Activated effector memory CD4-positive, alpha-beta T cell treated with anti-CD3 and anti-CD28 coated beads, Interleukin-2, amount 50 U/mL, for 16 hours (primary cell): ENCODE data around the gene CD300E.
"Not testable (repeated sequence)": the region's sequence is repeated elsewhere in the genome, so short reads cannot be mapped to it uniquely, and the experiment has no call there.

Experiments used
- DNase-seq: peaks from one replicate; pipeline ENCODE4 v3.0.0-alpha.2; 2020

The CD300E gene, protein sequence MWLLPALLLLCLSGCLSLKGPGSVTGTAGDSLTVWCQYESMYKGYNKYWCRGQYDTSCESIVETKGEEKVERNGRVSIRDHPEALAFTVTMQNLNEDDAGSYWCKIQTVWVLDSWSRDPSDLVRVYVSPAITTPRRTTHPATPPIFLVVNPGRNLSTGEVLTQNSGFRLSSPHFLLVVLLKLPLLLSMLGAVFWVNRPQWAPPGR

DNA sequence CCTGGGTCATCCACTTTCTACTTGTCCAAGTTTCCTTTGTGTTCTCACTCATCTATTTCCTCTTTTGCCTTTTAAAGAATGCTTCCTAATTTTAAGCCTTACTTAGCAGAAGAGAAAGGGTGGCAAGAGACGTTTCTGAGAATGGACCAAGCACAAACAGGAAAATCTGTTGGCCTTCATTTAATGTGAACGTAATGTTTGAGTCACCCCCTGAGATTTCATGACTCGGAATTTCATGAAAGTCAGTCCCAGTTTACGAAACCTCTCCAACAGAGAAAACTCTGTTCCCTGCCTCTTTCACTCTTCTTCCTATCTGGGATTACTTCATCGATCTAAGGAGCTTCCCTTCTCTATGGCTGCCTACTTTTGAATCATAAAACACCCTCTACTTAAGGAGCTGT lies at the start of gene CD300E:
CD300E (minus strand) TSS at position 46 of the 401 bp plus-strand sequence. CDS start 117 bp downstream, outside the sequence.
- no peak for DNase-seq

DNA sequence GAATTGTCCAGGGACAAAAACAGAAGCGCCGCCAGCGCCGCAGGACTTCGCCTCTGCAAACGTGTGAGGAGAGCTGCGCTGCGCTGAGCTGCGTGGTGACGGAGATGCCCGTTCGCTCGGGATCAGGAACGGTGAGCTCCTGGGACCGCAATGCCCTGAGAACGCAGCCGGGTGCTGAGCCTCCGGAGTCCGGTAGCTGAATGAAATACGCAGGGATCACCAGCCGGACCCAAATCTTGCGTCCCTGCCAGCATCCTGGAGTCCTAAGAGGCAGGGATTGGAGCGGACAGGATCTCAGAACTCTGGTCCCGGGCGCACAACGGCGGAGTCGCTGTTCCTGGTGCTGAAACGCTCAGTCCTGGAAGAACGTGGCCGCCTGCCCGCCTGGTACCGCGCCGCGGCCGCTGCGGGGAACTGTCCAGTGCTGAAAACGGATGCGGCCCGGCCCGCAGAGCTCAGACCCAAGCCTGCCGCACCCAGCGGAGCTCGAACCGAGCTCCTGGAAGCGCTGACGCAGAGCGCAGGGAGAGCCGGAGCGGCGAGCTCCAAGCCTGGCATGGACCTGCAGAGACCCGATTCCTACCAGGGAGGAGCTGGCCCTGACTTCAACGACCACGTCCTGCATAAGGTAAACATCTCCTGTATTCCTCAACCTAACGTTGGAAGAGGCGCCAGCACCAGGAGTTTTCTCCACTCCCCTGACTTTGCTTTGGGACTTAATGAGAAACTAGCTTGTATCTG lies 47.7 kb upstream of the CD300E start:
- DNase-seq, result peak; percentile 87

DNA sequence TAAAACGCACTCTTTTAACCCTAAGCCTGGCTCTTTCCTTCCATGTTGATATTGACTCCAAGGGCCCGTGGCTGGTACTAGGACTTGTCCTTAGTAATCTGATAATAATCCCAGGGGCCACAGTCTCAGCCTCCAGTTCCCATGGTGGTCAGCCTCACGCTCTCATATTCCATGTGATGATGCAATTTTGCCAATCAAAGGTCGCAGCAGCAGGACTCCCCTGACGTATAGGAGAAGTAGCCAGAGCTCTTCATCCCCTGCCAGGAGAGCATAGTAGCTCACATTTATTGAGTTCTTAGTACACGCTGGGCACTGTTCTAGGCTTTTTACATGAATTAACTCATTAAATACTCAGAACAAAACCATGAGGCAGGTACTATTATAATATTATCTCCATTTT lies 46.8 kb upstream of the CD300E start:
- peak; percentile 21 for DNase-seq

DNA sequence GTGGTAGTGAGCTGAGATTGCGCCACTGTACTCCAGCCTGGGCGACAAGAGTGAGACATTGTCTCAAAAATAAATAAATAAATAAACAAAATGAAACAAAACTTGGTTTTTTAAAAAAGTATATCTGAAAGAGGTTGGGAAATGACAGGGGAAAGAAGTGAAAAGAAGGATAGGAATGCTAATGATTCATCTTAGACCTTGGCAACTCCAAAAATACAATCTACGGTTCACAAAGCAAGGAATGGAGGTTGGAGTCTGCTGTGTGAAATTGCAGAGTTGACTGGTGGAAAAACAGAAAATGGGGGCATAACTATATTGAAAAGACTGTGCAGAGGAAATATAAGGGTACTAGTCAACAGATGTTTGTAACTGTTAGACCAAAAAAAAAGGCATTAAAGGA lies 40.0 kb upstream of the CD300E start:
- DNase-seq, result no peak

DNA sequence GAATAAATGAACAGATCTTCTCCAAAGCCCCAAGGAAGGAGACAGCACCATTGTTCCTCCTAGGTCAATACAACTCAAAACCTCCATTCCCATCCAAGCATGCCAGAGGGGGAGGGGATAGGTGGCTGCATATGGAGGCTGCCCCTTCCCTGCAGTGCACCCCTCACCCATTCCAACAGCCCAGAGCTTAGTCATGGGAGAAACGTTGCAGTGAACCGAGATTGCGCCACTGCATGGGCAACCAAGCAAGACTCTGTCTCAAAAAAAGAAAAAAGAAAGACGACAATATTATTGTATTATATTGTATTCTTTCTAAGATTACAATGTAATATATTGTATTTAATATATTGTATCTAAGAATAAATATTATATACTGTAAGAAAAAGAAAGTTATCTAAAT lies 36.4 kb upstream of the CD300E start:
- DNase-seq, result peak; percentile 4

DNA sequence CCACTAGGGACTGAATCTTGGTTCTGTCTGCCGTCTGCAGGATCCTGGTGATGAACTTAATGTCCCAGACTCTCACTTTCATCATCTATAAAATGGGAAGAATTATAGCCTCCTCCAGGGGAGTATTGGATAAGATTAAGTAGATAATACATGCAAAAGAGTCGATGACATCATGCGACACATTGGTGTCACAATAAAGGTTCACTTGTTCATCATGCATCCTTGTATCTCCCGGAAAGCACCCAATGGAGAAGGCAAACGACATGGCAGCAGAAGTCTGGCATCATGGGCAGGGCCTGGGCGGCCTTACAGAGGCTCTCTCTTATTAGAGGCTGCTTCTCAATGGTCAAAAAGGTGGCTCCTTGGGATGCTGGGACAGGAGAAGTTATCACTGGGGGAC lies 35.1 kb upstream of the CD300E start:
- no peak for DNase-seq

DNA sequence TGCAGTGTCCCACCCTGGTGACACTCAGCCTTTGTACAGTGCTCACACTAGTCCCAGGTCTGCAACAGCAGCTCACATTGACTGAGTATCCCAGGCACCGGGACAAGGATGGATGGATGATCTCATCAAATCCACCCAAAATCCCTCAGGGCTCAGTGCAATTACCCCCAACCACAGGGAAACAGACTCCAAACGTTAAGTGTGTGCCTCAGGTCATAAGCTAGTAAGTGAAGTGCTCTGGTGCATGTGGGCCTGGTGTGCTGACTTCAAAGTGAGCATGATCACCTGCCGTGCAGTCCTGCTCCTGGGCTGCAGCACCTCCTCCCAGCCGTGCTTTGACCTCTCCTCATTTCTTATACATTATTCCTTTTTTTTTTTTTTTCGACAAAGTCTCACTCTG lies 31.2 kb upstream of the CD300E start:
- no peak for DNase-seq

DNA sequence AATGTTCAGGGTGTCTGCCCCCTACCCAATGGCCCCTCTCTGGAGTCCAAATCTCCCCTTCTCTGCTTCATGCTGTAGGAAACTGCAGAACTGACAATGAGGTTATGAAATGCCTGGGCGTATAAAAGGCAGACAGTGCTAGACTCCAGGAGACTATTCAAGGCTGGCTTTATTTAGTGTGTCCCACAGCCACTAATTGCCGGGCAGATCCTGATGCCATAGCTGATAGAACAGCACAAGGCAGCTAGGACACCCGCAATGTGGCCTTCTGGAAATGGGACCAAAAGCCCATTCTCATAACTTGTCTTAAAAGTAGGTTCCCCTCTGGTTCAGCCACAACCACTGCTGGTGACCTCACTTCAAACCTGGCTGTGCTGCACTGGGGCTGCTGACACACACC lies 28.5 kb upstream of the CD300E start:
- peak; percentile 31 for DNase-seq

DNA sequence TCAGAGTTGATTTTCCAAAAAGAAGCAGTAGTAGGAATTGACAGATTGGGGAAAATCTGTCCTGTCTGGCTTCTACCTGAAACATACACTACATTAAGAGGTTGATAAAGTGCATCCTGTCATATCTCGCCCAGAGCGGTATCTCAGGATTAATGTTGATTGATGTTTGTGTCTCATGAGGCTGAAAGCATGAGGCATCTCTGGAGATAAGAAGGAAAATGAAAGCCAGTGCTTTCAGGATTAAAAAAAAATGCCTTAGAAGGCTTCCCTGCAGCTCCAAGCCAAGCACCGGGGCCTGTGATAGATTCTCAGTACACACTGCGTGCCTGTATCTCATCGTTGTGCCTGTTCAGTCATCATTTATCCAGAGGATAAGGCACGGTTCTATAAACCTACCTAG lies 26.4 kb upstream of the CD300E start:
- no peak for DNase-seq

DNA sequence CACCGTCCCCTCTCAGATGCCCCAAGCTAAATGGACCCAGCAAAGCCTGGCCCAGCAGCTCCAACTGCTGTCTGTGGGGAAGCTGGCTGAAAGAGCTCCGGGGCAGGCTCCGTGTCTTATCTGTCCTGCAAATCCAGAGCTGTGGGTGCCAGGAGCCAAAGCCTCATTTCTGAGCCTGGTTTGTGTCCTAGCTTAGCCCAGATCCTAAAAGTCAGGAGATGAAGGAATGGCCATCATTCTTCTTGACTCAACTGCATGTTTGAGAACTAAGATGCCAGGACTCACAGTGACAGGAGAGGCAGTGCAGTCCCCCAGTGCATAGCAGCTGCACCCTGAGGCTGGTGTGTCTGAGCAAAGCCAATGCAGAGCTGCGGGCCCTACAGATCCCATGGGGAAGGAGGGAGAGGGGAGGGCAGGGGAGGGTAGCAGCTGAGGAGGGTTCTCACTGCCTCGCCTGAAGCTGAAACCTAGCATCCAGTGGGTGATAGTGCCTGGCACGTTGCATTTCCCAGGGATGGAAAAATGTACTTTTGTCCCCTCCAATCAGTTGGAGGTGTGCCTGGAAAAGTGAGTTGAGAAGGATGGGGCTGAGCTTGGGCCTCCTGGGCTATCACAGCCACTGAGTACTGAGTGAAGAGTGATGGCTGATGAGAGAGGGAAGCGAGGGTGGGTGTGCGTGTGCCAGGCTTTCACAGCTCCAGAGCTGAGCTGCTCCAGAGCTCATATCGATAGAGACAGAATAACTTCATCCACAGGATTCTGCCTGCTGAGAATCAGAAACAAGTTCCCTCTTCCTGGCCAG lies 24.5 kb upstream of the CD300E start:
- no peak for DNase-seq

DNA sequence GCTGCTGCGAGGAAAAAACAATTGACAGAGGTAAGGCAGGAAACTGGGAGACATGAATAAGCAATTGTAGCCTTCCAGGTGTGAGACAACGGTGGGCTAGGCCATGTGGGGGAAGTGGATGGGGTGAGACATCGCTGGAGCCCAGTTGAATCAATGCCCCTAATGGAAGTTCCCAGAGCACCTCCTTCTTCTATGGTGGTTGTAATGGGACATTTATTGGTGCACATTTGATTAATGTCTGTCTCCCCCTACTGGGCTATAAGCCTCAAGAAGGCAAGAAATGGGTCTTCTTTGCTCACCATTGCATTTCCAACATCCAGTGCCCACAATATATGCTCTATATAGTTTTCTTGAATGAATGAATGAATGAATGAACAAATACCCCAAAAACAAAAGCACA lies 22.7 kb upstream of the CD300E start:
- DNase-seq, result no peak

DNA sequence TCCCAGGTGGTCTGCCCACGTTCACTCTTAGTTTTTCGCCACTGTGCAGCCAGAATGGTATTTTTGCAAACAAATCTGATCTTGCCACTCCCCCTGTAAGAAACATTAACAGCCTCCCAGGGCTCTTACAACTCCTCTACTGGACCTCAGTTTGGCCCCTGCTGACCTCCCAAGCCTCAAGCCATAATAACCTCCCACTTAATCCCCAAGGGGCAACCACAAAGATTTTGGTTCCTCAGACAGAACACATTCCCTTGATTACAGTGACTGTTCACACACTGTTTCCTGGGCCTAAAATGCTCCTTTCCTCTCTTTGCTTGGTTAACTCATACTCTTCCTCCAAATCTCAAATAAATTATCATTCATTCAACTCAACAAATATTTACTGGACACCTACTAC lies 21.5 kb upstream of the CD300E start:
- no peak for DNase-seq

DNA sequence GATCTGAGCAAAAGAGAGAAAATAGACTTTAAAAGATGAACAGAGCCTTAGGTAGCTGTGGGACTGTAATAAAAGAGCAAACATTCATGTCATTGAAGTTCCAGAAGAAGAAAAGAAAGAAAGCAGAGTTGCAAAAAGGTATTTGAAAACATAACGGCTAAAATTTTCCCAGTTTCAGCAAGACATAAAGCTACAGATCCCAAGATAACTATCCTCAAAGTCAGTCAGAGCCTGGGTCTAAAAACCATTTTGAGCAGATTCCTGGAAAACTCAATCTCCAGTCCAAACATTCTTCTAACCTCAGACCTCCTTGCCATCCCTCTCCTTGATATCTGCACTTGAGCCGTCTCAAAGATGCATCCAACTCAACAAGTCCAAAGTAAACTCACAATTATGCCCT lies 20.9 kb upstream of the CD300E start:
- no peak for DNase-seq

DNA sequence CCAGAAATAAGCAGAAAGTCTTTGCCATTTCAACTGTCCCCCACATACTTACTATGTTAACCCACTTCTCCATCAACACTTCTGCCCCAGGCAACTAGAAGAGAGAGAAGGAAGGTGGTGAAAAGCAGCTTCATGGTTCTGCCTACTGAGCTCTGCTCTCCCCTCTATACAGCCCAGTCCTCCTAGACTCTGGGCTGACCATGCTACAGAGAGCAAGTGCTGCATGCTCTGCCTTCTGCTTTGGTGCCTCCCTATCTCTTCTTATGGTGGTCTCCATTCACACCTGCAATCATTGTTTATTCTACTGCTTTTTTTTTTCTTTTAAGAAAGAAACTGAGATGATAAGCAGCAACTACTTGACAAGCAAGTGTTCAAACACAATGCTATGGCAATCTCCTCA lies 20.3 kb upstream of the CD300E start:
- no peak for DNase-seq

DNA sequence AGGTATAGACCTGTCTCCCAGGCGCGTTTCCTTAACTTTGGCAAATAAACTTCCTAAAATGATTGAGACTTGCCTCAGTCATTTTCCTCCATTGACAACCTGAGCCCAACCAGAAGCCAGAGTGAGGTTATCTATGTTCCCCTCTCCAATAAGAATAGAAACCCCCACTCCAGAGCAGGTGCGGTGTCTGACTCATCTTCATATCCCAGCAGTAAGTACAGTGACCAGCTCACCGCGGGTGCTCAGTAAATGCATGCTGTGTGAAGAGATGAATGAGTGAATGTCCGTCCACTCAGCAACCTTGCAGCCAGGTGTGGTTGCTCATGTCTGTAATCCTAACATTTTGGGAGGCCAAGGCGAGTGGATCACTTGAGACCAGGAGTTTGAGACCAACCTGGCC lies 19.5 kb upstream of the CD300E start:
- no peak for DNase-seq

DNA sequence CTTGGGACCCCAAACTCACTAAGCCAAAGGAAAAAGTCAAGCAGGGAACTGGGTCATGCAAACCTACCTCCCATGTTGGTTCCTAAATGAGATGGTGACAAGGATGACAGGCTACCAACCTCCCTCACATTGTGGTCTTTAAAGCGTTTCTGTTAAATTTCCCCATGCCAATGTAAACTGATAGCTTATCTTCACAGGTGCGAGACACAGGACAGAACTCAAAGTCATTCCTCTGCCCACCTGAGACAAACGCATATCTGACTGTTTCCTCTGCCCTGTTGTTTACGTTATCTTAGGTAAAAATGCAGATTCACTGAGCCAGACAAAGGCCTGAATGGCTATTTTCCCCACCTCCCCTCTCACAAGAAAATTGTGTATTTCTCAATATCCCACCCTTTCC lies 19.0 kb upstream of the CD300E start:
- no peak for DNase-seq

DNA sequence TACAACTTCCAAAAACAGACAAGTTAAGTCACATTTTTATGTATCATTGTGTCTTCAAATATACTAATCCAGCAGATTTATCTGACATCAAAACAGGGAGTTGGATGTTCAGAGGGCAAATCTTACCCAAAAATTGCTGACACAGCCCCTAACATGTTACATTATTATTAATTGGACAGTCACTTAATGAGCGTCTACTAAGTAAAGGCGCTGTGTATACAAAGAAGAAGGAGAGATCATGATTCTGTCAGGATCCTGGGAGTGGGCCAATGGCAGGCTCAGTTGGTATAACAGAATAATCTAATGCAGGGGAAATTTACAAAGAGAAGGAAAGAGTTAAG lies 18.4 kb upstream of the CD300E start:
- DNase-seq, result no peak

DNA sequence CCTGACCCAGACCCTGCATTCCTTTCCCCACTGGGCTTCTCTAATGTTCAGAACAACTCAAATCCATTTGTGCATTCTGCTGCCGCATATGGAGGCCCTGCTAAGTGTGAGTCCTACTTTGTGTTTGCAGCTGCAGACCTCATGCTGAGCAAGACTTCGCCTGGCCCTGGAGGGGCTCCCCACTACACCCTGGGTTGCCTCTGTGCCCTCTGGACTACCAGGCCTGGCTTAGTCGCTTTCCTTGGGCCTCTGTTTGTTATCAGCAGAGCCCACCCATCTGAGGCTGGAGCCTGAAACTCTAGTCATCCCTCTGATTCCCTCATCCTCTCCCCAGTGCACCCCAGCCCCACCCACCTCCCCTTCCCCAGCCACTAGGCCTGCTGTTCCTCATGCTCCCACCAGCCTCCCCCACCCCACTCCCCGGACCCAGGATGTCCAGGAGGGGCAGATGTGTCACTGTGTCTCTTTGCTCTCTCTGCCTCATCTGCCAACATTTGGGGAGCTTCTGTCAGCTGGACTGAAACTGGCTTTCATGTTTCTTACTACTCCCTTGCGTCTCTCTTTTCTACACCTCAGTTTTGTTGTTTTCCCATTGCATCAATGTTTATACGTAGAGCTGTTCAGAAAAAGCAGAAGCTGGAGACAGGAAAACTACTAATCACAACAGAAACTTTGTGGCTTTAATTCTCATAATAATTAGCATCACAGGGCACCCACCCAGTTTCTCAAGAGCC lies 17.9 kb upstream of the CD300E start:
- no peak for DNase-seq

DNA sequence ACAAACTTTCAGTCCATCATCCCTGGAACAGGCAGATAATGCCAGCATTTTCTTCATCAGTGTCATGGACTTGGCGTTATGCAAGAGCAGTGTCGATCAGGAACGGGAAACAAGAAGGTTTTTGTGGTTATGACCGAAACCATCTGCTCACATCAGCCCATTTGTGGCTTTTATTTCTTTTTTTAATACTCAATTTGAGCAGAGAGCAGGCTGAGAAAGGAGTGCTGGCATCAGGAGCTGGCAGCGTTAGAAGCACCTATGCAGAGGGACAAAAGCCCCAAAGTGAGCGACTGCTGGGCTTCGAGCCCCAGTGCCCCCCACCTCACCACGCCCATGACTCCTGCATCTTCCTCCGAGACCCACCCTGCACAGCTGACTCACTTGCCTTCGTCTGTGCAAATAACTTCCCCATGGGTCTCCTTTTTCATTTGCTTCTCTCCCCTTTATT lies 16.2 kb upstream of the CD300E start:
- no peak for DNase-seq

DNA sequence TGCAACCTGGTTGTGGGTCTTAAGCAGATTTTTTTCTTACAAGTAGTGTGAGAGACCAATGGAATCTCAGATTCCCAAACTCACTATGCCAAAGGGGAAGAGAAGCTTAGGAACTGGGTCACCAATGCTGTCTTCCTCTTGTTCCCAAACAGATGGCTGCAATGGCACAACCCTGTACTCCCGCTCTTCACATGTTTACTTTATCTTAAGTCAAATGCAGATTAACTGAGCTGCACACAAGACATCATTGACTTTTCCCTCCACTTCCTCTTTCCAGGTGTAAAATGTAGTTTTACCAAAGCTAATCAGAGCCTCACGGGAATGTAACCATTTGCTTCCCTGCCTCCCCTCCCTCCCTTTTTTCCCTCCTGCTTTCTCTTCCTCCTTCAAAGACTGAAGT lies 14.4 kb upstream of the CD300E start:
- no peak for DNase-seq

DNA sequence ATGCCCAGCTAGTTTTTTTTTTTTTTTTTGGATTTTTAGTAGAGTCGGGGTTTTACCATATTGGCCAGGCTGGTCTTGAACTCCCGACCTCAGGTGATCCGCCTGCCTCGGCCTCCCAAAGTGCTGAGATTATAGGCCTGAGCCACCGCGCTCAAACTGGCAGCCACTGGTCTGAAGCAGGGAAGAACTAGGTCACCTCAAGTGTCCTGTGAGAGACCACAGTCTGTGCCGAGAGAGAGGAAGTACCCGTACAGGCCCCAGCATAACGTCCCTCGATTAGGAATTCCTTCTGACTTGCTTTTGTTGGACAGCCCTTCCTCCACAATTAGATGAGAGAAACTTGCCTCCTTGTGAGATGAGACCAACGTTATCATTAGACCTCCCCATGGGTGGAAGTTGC lies 13.7 kb upstream of the CD300E start:
- no peak for DNase-seq

DNA sequence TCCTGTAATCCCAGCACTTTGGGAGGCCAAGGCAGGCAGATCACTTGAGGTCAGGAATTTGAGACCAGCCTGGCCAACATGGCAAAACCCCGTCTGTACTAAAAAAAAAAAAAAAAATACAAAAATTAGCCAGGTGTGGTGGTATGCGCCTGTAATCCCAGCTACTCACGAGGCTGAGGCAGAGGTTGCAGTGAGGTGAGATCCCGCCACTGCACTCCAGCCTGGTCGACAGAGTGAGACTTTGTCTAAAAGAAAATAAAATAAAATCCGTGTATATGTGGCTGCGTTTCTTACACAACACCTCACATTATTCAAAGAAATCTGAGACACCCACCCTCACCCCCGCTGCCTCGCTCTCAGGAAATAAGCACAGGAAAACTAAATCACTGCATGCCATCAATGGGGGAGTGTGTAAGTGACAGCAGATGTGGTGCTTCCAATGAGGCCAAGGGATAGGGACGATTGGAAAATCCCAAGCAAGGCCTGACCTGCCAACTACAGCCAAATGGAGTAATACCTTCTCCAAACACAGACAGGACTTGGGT lies 13.1 kb upstream of the CD300E start:
- not testable (repeated sequence) for DNase-seq

DNA sequence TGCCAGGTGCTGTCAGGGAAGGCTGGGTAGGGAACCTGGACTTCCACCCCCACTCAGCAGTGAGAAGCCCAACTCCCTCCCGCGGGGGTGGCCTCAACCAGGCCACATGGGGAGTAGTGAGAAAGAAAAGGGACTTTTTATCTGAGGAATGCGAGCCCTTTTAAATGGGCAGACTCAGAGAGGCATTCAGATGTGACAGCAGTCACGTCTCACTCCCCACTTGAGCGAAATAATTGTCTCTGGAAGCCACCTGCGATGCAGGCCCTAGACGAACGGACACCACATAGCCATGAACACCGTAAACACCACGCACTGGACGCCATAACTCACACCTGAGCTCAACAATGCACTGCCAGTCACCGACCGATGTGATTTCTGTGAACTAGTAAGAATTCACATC lies 11.9 kb upstream of the CD300E start:
- no peak for DNase-seq
